PC-9 (cell line): ENCODE results near the gene GPR143.

Source experiments
- EZH2 ChIP-seq: fragments of 200-600 bp; sonication (generic); IDR thresholded peaks from 2 replicates; pipeline ENCODE4 v1.8.0; 2017; ENCODE audit warnings: antibody characterized with exemption, low read depth
- TF ChIP-seq, protein P1 (sequence below): fragments of 200-600 bp; sonication (generic); conservative IDR thresholded peaks from 2 replicates; pipeline ENCODE4 v1.6.1; 2017; ENCODE audit warnings: mixed run types, antibody characterized with exemption, mild to moderate bottlenecking, moderate library complexity

DNA sequence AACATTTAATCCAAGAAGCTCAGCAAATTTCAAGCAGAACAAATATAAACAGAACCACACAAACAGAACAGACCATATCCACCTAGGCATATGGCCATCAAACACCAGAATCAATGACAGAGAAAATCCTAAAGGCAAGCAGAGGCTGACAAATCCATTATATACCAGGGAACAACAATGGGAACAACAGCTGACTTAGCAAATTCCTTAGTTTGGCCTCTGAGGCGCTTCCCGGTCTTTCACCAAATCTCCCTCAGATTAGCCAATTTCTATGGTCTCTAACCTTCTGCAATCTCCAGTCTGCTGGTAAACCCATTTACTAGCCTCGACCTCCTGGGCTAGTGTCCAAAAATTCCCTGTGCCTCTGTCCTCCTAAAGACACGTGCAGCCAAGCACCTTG, 59.2 kb downstream of the GPR143 start:
- TF ChIP-seq, protein P1, sequence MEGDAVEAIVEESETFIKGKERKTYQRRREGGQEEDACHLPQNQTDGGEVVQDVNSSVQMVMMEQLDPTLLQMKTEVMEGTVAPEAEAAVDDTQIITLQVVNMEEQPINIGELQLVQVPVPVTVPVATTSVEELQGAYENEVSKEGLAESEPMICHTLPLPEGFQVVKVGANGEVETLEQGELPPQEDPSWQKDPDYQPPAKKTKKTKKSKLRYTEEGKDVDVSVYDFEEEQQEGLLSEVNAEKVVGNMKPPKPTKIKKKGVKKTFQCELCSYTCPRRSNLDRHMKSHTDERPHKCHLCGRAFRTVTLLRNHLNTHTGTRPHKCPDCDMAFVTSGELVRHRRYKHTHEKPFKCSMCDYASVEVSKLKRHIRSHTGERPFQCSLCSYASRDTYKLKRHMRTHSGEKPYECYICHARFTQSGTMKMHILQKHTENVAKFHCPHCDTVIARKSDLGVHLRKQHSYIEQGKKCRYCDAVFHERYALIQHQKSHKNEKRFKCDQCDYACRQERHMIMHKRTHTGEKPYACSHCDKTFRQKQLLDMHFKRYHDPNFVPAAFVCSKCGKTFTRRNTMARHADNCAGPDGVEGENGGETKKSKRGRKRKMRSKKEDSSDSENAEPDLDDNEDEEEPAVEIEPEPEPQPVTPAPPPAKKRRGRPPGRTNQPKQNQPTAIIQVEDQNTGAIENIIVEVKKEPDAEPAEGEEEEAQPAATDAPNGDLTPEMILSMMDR = no peak
- no peak for TF ChIP-seq EZH2
